GM18508 (cell line): ENCODE results near the gene ZNF628.
"Not testable (repeated sequence)": the region's sequence is repeated elsewhere in the genome, so short reads cannot be mapped to it uniquely, and the experiment has no call there.

Experiments
- ATAC-seq: cut with Tn5 transposase; IDR thresholded peaks from one replicate; pipeline ENCODE4 v1.9.1; 2021; ENCODE audit warnings: moderate number of reproducible peaks; ENCODE audit not compliant: insufficient read depth, unreplicated experiment

Gene ZNF628

DNA sequence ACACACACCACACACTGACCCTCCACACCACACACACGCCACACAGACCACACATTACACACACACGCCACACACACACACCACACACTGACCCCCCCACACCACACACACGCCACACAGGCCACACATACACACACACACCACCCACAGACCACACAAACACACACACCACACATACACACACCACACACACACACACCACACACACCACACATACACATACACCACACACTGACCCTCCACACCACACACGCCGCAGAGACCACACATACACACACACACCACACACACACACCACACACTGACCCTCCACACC, 28.3 kb upstream of the ZNF628 start:
- not testable (repeated sequence) for ATAC-seq

DNA sequence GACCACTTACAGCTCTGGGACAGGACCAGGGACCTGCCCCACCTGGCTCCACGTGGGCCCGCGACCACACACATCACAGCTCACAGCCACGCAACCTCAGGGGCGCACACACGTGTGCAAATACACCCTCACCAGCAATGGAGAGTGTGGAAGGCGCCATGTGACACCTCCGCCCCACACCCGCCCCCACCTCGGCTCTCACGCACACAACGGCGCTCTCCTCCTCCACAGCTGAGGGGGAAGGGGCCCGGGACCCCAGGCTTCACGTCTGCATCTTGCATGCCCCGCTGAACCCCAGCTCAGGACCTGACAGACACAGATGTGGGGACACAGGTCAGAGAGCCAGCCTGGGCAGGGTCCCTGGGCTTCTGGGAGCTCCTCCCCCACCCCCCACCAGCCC, 26.9 kb upstream of the ZNF628 start:
- ATAC-seq, result no peak

DNA sequence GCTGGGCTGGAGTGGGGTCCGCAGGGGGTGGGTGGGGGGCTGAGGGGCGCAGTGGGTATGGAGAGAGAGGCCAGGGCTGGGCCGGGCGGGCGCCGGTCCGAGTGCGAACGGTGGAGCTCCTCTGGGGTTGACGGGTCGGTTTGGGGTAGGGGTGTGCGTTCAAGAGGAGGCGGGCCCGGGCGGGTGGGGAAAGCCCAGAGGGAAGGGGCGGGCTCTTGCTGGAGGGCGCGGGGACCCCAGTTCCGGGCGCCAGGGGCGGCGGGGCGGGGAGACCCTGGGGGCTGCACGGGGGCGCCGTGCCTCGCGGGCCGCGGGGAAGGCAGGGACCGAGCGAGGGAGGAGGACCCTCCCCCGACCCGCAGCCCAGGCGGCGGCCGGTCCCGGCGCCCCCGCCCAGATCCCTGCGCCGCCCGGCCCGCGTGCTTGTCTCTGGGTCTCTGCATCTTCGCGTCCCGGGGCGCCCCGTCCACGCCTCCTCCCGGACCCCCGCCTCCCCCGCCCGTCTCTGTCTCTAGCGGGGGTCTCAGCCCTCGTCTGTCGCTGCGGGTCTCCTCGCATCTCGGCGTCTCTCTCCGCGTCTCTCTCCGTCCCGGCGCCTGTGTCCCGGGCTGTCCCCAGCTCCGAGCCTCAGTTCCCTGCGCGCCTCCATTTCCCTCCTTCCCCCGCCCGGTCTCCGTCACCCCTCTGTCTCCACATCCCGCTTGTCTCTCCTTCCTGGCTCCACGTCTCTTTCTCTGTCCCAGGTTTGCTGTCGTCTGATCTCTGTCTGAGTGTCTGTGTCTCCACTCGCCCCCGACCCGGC, 25.1 kb upstream of the ZNF628 start:
- no peak for ATAC-seq

DNA sequence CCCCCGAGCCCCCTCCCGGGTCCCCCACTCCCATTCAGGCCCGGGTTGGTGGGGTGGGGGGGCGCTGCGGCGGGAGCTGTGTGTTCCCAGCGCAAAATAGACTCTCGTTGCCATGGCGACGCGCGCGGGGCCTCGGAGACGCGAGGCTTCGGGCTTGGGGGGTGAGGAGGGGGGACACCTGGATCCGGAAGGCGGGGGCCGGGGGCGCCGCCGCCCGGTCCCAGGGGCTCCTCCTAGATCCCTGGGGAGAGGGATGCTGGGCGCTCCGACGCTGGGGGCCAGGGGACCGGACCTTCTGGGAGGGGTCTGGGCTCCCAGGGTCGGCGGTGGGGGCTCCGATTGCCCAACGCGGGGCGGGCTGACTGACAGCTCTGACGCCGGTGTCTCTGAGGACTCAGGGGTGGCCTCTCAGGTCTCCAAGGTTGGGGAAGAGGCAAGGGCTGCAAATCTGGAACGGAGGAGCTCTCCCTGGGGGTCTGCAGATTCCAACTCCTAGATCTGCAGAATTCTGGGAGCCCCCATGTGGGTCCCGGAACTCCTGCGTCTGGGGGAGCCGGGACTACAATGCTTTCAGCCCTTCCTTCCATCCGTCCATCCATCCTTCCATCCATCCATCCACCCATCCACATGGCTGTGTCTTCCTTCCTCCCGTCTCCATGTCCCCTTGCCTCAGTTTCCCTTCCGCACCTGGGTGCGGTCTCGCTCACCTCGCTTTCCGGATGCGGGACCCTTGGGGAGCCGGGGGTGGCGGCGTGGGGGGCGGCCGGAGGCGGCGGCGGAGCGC, 24.3 kb upstream of the ZNF628 start:
- ATAC-seq, result no peak

DNA sequence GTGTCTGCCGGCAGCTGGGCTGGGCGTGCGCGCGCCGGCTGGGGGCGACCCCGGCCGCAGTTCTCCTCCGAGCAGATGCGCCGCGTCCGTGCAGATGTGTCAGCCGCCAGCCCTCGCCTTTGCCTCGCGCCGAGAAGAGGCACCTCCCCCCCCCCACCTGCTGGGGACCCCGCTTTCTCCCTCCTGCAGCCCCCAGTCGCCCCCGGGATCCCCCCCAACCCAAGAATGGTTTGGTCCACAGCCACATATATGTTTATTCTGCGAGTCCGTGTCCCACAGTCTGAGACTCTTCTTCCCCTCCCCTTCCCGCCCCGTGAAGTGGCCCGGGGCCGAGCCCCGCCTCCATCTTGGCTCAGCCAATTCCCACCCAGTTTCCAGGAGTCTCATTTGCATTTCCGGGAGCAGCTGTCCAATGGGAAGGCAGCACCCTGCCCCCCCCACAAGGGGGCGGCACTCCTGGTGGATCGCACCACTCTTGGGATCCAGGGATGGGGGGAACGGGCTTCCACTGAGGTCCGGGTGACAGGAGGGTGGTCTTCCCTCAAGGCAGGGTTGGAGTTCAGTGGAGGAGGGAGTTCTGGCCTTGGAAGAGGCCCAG, 23.6 kb upstream of the ZNF628 start:
- no peak for ATAC-seq

DNA sequence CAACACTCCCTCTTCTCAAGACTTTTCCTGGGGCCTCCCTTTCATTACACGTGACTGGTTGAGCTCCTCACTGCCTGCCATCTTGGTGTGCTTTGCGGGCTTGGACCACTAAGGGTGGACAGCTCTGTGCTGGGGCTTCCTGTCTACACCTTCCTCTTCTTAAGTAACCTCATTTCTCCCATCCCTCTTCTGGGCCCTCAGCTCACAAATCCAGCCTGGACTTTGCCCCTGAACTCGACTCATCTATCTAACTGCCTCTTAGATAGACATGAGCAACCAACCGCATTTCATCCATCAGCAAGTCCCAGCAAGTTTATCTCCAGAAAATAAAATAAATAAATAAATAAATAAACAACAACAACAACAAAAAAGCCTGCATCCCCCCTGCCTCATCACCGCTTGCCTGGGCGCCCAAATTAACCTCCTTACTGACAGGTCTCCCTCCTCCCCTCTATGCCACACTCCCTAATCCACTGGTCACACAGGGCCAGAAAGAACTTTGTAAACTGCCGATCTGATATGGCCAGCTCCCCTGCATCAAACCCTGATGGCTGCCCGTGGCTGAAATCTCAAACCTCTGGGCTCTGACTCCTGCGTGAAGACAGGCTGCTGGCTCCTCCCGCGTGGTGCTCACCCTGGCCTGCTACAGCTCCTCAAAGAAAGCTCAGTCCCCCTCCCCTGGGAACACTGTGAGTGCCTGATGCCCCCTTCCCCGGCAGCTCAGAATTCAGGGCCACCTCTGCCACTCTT, 22.7 kb upstream of the ZNF628 start:
- no peak for ATAC-seq

DNA sequence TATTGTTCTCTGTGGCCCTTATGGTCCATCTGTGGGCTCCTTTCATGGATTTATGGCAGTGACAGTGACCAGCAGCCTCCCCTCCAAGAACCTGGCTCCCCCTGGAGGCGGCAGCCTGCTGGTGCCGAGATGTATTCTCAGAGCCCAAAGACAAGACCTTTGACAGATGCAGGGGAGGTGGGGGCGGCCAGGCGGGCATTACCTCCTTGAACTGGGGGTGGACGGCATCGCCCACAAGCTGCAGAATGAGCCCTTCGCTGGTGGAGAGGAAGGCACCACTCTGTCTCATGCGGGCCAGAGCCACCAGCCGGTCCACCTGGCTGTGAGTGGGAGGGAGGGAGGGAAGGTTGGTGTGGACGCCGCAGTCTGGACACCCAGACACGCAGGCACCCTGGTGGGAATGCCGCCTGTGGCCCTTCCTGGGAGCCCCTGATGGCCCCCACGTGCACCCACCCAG, 21.6 kb upstream of the ZNF628 start:
- ATAC-seq, result no peak

DNA sequence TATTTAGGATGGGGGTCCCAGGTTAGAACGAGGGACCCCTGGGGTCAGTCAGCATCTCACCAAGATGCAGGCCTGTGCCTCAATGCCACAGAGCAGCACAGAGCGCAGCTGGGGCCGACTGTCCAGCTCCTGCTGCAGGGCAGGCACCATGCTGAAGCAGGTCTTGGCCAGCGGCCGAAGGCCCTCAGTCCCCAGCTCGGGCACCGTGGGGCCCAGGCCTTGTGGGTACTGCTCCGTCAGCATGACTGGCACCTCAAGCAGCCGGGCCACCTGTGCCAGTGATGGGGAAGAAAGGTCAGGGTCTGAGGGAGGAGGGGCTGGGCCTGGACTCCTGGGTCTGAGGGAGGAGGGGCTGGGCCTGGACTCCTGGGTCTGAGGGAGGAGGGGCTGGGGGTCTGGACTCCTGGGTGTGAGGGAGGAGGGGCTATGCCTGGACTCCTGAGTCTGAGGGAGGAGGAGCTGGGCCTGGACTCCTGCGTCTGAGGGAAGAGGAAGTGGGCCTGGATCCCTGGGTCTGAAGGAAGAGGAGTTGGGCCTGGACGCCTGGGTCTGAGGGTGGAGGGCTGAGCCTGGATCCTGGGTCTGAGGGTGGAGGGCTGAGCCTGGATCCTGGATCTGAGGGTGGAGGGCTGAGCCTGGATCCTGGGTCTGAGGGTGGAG, 20.7 kb upstream of the ZNF628 start:
- no peak for ATAC-seq

DNA sequence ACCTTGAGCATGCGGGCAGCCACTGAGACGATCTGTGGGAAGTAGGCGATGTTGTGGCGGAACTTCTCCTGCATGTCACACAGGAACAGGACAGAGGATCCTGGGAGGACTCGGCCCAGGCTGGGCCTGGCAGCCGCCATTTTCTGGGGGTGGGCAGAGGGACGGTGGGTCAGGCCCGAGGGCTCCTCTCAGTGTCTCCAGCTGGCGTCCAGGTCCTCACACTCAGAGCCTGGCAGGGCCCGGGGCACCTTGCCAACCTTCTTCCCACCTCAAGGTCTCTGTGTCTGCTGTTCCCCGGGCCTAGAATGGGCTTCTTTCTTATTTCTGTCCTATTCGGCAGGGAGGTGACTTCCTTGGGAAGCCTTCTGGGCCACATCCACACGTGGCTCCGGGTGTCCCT, 20.1 kb upstream of the ZNF628 start:
- ATAC-seq, result no peak

DNA sequence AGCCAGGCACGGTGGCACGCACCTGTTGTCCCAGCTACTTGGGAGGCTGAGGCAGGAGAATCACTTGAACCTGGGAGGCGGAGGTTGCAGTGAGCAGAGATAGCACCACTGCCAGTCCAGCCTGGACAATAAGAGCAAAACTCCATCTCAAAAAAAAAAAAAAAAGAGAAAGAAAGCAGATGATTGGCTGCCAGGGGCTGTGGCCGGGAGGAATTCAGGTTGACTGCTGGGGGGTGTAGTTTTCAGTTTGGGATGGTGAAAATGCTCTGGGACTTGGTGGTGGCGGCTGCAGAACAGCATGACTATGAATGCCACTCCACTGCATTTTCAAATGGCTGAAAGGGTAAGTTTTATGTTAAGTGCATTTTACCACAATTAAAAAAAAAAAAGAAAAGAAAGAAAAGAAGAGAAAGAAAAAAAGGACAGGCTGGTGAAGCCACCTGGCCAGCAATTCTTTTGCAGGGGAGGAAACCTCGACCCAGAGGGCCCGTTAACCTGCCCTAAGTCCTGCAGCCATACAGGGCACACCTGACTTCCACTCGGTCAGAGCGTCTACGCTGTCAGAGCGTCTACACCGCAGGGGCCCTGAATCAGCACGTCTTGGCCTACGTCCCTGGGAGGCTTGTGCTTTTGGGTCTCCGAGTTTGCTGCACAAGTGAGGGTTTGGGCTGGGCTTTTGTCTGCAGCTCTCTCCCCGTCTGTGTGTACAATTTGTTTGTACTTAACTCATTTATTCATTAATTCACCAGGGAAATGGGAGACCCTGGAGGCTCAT, 18.5 kb upstream of the ZNF628 start:
- ATAC-seq, result no peak

DNA sequence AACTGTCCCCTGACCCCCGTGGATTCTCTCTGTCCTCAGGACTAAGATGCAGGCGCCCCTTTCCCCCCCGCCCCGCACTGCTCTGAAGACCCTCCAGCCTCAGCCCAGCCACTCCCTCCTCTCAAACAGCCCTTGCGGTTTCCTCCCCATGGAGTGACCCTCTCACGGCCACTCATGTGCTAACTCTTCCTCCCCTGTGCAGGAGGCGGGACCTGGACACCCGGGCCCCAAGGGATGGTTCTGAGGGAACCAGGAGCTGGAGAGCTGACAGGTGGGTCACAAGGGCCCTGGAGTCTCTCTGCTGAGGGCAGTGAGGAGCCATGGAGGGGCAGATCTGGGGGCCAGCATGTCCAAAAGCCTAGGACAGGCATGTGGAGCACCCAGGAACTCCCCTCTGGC, 16.9 kb upstream of the ZNF628 start:
- ATAC-seq, result no peak

DNA sequence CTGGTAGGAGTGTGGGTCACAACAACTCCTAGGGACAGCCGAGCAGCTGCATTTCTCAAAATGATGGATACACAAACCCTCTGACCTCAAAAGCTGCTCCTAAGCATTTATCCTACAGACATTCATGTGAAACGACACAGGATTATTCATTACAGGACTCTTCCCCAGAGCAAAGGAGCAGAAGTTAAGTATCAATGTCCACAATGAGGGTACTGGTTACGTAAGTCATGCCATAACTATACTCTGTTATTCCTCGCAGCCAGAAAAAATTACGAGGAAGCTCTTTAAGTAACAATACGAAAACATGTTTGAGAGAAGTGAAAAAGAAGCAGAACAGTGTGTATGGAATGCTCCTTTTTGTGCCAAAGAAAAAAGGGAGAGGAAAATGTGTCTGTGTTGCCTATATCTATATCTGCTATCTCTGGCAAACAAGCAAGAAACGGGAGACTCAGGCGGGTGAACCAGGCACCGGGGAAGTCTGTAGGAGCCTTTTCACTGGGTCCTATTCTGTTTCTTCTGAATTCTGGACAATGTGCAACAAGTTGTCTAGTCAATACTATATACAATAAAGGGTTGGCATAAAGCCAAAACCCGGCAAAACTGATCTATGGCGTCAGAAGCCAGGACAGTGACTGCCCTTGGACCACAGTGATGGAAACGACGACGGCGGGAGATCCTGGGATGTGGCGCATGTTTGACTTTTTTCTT, 16.3 kb upstream of the ZNF628 start:
- ATAC-seq, result no peak

DNA sequence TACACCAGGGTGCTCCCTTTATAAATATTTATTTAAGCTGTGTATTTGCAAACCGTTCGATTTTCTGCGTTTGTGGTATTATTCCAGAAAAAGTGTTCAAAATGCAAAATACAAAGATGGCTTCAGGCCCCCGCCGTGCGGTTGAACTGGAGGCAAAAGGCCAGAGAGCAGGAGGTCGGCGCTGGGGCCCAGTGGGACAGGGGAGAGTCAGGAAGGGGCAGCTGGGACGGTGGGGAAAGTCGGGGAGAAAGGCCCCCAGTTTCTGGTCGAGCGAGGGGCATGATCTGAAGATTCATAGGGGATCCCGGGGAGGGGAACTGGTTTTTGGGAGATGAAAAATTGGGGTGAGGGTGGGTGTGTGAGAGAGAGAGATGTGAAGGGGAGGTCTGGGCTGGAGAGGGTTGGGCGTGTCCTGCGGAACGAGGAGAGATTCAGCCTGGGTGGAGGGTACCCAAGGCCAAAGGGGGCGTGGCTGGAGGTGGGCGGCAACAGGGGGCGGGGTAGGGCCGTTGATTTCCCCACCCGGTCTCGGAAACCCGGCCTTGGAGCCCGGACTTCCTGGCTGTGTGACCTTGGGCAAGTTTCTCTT, 15.7 kb upstream of the ZNF628 start:
- ATAC-seq, result no peak

DNA sequence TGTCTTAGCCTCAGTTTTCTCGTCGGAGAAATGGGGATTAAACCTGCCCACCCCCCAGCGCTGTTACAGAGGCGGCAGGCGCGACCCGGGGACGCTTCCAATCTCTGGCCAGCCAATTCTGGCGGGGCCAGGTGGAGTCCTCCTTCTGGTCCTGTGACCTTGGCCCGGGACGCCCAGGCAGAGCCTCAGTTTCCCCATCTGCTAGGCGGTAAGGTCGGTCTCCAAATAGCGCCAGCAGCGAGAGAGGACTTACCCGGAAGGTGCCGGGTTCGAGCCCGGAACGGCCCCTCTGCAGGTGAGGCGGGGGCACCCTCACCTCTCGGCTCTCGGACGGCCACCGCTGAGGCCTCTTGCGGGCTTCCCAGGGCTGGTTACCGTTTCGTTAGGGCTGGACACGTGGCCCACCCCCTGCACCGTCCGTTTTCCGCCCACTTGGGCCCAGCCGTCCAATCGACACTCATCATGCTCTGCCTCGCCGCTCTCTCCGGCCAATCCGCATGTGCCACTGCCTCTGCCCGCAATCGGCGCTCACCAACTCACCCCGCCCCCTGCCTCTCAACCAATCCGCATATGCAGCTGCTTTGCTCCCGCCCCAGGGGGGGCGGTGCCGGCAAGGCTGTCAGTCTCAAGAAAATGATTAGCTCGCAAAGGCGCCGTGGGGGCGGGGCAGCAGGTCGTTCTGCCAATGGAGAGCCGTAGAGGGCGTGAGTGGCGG, 15.0 kb upstream of the ZNF628 start, which contains the start of gene ISOC2:
Gene ISOC2, minus strand, starts transcription at position 384 of the 715 bp plus-strand sequence. CDS start 5,156 bp downstream, outside the sequence.
- ATAC-seq, result peak; percentile 78

DNA sequence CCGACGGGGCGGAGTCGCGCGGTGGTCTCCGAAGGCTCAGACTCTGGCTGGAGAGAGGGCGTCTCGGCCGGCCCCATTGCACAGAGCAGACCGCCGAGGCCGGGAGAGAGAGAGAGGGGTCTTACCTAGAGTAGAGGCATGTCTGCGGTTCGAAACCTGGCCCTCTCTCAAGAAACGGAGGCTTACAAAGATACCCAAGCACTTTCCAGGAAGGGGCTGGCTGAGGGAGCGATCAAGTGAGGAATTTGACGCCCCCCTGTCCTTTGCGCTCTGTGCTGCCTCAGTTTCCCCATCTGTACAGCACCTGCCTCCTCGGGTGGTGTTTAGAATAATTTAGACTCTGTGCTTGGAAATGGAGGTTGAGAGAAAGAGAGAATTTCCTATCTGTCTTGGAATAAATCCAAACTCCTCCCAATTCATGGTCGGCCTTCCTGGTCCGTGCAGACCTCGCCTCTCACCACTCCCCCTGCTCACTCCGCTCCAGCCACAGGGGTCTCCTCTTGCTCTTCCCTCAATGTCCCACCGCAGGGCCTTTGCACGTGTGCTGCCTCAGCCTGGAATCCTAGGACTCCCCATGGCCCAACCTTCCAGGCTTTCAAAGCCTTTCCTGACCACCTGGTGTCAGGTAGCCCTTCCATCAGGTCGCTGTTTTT, 14.3 kb upstream of the ZNF628 start:
- no peak for ATAC-seq

DNA sequence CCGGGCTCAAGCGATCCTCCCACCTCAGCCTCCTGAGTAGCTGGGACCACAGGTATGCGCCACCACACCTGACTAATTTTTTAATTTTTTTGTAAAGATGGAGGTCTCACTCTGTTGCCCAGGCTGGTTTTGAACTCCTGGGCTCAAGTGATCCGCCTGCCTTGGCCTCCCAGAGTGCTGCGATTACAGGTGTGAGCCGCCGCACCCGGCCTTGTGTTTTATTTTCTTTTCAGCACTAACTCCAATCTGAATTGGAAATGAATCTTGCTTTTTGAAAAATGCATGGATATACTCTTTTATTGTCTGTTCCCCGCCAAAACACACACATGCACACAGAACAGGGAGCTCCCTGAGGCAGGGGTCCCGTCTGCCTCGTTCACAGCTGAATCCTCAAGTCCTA, 13.7 kb upstream of the ZNF628 start:
- no peak for ATAC-seq

DNA sequence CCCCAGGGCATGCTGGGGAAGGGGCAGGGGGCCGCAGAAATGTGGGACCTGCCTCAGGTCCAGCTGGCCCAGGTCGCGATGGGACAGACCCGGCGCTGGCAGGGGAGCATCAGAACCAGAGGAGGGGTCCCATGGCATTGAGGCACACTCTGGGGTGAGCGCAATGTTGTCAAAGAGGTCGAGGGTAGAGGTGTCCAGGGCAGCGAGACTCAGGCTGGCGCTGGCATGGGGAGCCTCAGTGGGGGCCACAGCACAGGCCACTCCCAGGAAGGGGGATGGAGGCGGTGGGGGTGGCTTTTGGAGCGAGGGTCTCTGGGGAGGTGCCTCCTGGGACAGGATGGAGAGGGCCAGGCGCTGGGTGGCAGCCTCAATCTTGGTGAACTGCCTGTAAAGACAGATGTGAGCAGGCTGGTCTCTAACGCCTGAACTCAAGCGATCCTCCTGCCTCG, 12.8 kb upstream of the ZNF628 start:
- no peak for ATAC-seq
